GM12878 (cell line): Measurements from ENCODE around the gene CNN2. TPM values are rescaled to one million over a fixed set of nuclear protein-coding genes. Genes with fewer than 3 reads are reported as not detected.

Experiments
- BRCA1 ChIP-seq: IDR thresholded peaks from 2 replicates; pipeline ENCODE4 v1.6.1; 2011; ENCODE audit warnings: low read depth, low read length, improper control_type of control experiment
- CBX5 ChIP-seq: sonication (generic); IDR thresholded peaks from 2 replicates; pipeline ENCODE4 v1.6.1; 2016; ENCODE audit warnings: low read depth, moderate library complexity, mild to moderate bottlenecking, inconsistent platforms
- ESRRA ChIP-seq: IDR thresholded peaks from 2 replicates; pipeline ENCODE4 v1.6.1; 2012; ENCODE audit warnings: mild to moderate bottlenecking, low read length, improper control_type of control experiment
- HDAC6 ChIP-seq: fragments of 200-600 bp; sonication (generic); IDR thresholded peaks from one replicate; pipeline ENCODE4 v1.8.0; 2017; ENCODE audit warnings: antibody characterized with exemption; ENCODE audit not compliant: unreplicated experiment
- JUNB ChIP-seq: IDR thresholded peaks from 2 replicates; pipeline ENCODE4 v1.6.1; 2016; ENCODE audit warnings: antibody characterized with exemption, mild to moderate bottlenecking
- JUND ChIP-seq: IDR thresholded peaks from 2 replicates; pipeline ENCODE4 v1.6.1; 2012; ENCODE audit warnings: low read depth, mild to moderate bottlenecking, low read length, improper control_type of control experiment, moderate library complexity
- NFXL1 ChIP-seq: fragments of 450-650 bp; IDR thresholded peaks from 2 replicates; pipeline ENCODE4 v1.6.1; 2017; ENCODE audit warnings: antibody characterized with exemption, mild to moderate bottlenecking, borderline replicate concordance
- POLR2A ChIP-seq: IDR thresholded peaks from 2 replicates; pipeline ENCODE4 v1.6.1; 2011; ENCODE audit warnings: low read depth, mild to moderate bottlenecking, low read length
- RFX5 ChIP-seq: IDR thresholded peaks from 2 replicates; pipeline ENCODE4 v1.6.1; 2011; ENCODE audit warnings: low read depth, low read length, improper control_type of control experiment
- RUNX3 ChIP-seq: IDR thresholded peaks from 2 replicates; pipeline ENCODE4 v1.6.1; 2012; ENCODE audit warnings: low read length, inconsistent platforms
- TARDBP ChIP-seq: IDR thresholded peaks from 2 replicates; pipeline ENCODE4 v1.6.1; 2016; ENCODE audit warnings: borderline replicate concordance
- TCF12 ChIP-seq: IDR thresholded peaks from 2 replicates; pipeline ENCODE4 v1.6.1; 2011; ENCODE audit warnings: low read depth, mild to moderate bottlenecking, low read length
- USF2 ChIP-seq: IDR thresholded peaks from 2 replicates; pipeline ENCODE4 v1.6.1; 2011; ENCODE audit warnings: low read depth, low read length, improper control_type of control experiment, borderline replicate concordance
- ZBED1 ChIP-seq: IDR thresholded peaks from 2 replicates; pipeline ENCODE4 v1.6.1; 2016; ENCODE audit warnings: borderline replicate concordance
- polyA plus RNA-seq, 11 experiments: library from polyadenylated mRNA; depleted of rRNA in 4 of 11; unstranded in 6 of 11; stranded (reverse) in 5 of 11; fragments of >200 nt; fragmentation: Nextera tagmentation in 4 of 11; fragmentation: Illumina TruSeq in 1 of 11; extraction: Ambion mirVana in 4 of 11; extraction: Trizol in 1 of 11; gene quantifications; 1 replicate in 1 of 11; 2 replicates in 10 of 11; pipeline versions ENCODE4 v1.2.1 to v1.2.3, GENCODE V29; 2011 to 2016; ENCODE audit warnings: inconsistent platforms in 2 of 11, missing spikeins in 2 of 11, low read depth in 1 of 11
- total RNA-seq, 4 experiments: library from RNA; depleted of rRNA in 3 of 4; stranded (reverse); fragments of >200 nt in 3 of 4; fragmentation: Illumina TruSeq in 1 of 4; extraction: Trizol in 1 of 4; gene quantifications; 2 replicates each; pipeline versions ENCODE4 v1.2.1 to v1.2.3, GENCODE V29; 2013 to 2021
- TF ChIP-seq, protein P1 (sequence below), 3 experiments: IDR thresholded peaks in 2 of 3; conservative IDR thresholded peaks in 1 of 3; 2 replicates each; pipeline ENCODE4 v1.5.1; 2011; ENCODE audit warnings: low read depth in 3 of 3, low read length in 3 of 3, mild to moderate bottlenecking in 3 of 3, control low read depth in 2 of 3, moderate library complexity in 2 of 3, inconsistent platforms in 1 of 3, mixed read lengths in 1 of 3; ENCODE audit not compliant: control insufficient read depth in 2 of 3, insufficient read depth in 1 of 3; ENCODE audit errors: extremely low read depth in 1 of 3
- TF ChIP-seq, protein P2 (sequence below): IDR thresholded peaks from 2 replicates; pipeline ENCODE4 v1.6.1; 2011; ENCODE audit warnings: low read depth, mild to moderate bottlenecking, low read length, moderate library complexity, borderline replicate concordance; ENCODE audit errors: extremely low read depth
- TF ChIP-seq, protein P3 (sequence below): fragments of 450-650 bp; formaldehyde crosslinking; IDR thresholded peaks from 2 replicates; pipeline ENCODE4 v1.4.0; 2020; ENCODE audit warnings: mild to moderate bottlenecking, moderate library complexity
- TF ChIP-seq, protein P4 (sequence below): fragments of 450-650 bp; formaldehyde crosslinking; IDR thresholded peaks from 2 replicates; pipeline ENCODE4 v1.4.0; 2022; ENCODE audit warnings: mild to moderate bottlenecking, moderate library complexity

CNN2 gene
- total and polyA plus RNA-seq, 10 of the 15 experiments (the other 5 are each of a cell fraction or from before 2014, with no cell fraction given) = 34.7 to 311 (median 172) TPM

DNA sequence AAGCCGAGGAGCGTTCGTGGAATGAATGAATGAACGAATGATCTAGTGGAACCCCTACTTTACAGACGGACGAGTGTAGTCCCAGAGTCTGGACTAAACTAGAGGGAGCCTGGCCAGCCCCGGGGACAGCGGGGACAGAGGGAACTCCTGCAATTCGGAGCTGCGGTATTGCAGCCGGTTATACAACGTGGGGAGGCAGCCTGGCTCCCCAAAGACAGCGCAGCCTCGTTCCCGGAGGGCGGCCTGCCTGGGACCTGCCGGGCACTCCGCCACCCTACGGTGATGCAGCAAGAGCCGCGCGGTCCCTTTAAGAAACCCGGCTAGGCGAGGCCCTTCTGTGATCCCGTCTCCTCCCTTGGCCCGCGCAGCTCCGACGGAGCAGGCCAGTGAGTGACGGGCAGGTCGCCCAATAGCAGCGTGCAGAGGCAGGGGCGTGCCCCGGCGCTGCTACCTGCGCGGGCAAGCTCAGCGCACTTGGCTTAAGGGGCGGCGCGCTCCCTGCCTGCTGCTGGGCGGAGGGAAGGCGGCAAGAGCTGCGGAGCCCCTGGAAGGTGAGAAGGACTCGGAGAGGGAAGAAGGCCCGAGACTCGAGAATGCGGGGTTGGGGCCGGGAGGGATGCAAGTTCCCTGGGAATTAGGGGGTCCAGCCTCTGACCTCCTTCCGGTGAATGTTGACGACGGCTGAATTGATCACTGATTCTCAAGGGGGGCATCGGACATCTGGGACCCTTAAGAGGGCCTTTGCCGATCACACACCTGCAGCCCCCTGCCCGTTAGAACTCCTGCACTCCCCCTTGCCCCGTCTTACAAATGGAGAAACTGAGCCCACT is 13.5 kb downstream of the CNN2 start, which contains the start of gene ABCA7 (continued):
- TF ChIP-seq, protein P1, sequence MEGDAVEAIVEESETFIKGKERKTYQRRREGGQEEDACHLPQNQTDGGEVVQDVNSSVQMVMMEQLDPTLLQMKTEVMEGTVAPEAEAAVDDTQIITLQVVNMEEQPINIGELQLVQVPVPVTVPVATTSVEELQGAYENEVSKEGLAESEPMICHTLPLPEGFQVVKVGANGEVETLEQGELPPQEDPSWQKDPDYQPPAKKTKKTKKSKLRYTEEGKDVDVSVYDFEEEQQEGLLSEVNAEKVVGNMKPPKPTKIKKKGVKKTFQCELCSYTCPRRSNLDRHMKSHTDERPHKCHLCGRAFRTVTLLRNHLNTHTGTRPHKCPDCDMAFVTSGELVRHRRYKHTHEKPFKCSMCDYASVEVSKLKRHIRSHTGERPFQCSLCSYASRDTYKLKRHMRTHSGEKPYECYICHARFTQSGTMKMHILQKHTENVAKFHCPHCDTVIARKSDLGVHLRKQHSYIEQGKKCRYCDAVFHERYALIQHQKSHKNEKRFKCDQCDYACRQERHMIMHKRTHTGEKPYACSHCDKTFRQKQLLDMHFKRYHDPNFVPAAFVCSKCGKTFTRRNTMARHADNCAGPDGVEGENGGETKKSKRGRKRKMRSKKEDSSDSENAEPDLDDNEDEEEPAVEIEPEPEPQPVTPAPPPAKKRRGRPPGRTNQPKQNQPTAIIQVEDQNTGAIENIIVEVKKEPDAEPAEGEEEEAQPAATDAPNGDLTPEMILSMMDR (IDR thresholded peaks at IDR 0.05 in 2 of 3, conservative IDR thresholded peaks at IDR 0.05 in 1 of 3; ENCODE audit: control insufficient read depth in 2 of 3, extremely low read depth in 1 of 3, insufficient read depth in 1 of 3, low read depth in 3 of 3, low read length in 3 of 3) = peak in 1 of 3 experiments; percentile 4; a peak in 1 of 6 replicates
- TF ChIP-seq CBX5 (no peak), TARDBP (peak; percentile 68; the same call in 1 of the 2 replicates), JUND (no peak), RFX5 (no peak), JUNB (no peak), NFXL1 (no peak), ESRRA (no peak), POLR2A (peak; percentile 94), HDAC6 (no peak), USF2 (no peak), TCF12 (no peak), BRCA1 (no peak), ZBED1 (peak; percentile 50; the same call in 1 of the 2 replicates), RUNX3 (no peak; the same call in 1 of the 2 replicates)
- TF ChIP-seq, protein P2, sequence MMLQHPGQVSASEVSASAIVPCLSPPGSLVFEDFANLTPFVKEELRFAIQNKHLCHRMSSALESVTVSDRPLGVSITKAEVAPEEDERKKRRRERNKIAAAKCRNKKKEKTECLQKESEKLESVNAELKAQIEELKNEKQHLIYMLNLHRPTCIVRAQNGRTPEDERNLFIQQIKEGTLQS = no peak
- TF ChIP-seq, protein P3, sequence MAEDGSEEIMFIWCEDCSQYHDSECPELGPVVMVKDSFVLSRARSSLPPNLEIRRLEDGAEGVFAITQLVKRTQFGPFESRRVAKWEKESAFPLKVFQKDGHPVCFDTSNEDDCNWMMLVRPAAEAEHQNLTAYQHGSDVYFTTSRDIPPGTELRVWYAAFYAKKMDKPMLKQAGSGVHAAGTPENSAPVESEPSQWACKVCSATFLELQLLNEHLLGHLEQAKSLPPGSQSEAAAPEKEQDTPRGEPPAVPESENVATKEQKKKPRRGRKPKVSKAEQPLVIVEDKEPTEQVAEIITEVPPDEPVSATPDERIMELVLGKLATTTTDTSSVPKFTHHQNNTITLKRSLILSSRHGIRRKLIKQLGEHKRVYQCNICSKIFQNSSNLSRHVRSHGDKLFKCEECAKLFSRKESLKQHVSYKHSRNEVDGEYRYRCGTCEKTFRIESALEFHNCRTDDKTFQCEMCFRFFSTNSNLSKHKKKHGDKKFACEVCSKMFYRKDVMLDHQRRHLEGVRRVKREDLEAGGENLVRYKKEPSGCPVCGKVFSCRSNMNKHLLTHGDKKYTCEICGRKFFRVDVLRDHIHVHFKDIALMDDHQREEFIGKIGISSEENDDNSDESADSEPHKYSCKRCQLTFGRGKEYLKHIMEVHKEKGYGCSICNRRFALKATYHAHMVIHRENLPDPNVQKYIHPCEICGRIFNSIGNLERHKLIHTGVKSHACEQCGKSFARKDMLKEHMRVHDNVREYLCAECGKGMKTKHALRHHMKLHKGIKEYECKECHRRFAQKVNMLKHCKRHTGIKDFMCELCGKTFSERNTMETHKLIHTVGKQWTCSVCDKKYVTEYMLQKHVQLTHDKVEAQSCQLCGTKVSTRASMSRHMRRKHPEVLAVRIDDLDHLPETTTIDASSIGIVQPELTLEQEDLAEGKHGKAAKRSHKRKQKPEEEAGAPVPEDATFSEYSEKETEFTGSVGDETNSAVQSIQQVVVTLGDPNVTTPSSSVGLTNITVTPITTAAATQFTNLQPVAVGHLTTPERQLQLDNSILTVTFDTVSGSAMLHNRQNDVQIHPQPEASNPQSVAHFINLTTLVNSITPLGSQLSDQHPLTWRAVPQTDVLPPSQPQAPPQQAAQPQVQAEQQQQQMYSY (CRISPR knock-in tag) = no peak
- TF ChIP-seq, protein P4, sequence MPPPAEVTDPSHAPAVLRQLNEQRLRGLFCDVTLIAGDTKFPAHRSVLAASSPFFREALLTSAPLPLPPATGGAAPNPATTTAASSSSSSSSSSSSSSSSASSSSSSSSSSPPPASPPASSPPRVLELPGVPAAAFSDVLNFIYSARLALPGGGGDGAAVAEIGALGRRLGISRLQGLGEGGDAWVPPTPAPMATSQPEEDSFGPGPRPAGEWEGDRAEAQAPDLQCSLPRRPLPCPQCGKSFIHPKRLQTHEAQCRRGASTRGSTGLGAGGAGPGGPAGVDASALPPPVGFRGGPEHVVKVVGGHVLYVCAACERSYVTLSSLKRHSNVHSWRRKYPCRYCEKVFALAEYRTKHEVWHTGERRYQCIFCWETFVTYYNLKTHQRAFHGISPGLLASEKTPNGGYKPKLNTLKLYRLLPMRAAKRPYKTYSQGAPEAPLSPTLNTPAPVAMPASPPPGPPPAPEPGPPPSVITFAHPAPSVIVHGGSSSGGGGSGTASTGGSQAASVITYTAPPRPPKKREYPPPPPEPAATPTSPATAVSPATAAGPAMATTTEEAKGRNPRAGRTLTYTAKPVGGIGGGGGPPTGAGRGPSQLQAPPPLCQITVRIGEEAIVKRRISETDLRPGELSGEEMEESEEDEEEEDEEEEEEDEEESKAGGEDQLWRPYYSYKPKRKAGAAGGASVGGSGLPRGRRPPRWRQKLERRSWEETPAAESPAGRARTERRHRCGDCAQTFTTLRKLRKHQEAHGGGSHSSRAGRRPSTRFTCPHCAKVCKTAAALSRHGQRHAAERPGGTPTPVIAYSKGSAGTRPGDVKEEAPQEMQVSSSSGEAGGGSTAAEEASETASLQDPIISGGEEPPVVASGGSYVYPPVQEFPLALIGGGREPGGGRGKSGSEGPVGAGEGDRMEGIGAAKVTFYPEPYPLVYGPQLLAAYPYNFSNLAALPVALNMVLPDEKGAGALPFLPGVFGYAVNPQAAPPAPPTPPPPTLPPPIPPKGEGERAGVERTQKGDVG (CRISPR knock-in tag) = no peak
